Spleen (tissue), 7 donors: Measurements from ENCODE around the gene FRMD4A.

ENCODE experiments used
- CTCF ChIP-seq, 11 experiments: fragments of 200-600 bp in 7 of 11; fragments of 450-650 bp in 4 of 11; sonication (generic) in 4 of 11; IDR thresholded peaks in 8 of 11; conservative IDR thresholded peaks in 3 of 11; 1 replicate in 7 of 11; 2 replicates in 4 of 11; pipeline versions ENCODE4 v1.4.0 to v1.8.0; 2016 to 2021; ENCODE audit warnings: antibody characterized with exemption in 11 of 11, inconsistent platforms in 4 of 11, mild to moderate bottlenecking in 1 of 11
- POLR2A ChIP-seq, 3 donors: fragments of 450-650 bp; IDR thresholded peaks; one replicate each; pipeline ENCODE4 v1.5.1; 2017; ENCODE audit warnings: antibody characterized with exemption in 3 of 3, mild to moderate bottlenecking in 1 of 3
- POLR2AphosphoS5 ChIP-seq, 3 donors: sonication (generic); formaldehyde crosslinking; IDR thresholded peaks; one replicate each; pipeline ENCODE4 v1.5.1; 2017; ENCODE audit warnings: antibody characterized with exemption in 3 of 3
- donor health status: DM: no; HTN: no; CAD: no; lungs with moderate emphysema.
- donor health status: DM: no; HTN: no; CAD: no.
- donor health status: DM: no; HTN: no; CAD: no.

GRCh38 chr10:14077430-14077829 lies 253.3 kb downstream of the FRMD4A start:
- TF ChIP-seq CTCF (IDR thresholded peaks at IDR 0.05 in 8 of 11, conservative IDR thresholded peaks at IDR 0.05 in 3 of 11) (no peak), POLR2AphosphoS5 (IDR thresholded peaks at IDR 0.05) (no peak), POLR2A (IDR thresholded peaks at IDR 0.05) (no peak)
